HCEC 1CT (cell line): ENCODE data around the gene MRPS10.
A peak's percentile ranks its signal among the peaks of the same experiment; 100 is the strongest.

Experiments
- DNase-seq: peaks from one replicate; pipeline ENCODE4 v3.0.0-alpha.2; 2017

The MRPS10 gene

GRCh38 chr6:42217519-42218367 lies at the start of gene MRPS10:
Gene MRPS10, minus strand, starts transcription at chr6:42217861. Its CDS starts 12 bp downstream, at chr6:42217849.
- peak; percentile 96 for DNase-seq

- DNase-seq = no peak
Observed at GRCh38 chr6:42266538-42266937, 48.9 kb upstream of the MRPS10 start.

GRCh38 chr6:42264852-42265390 lies 47.3 kb upstream of the MRPS10 start:
- DNase-seq = no peak

GRCh38 chr6:42264162-42264851 lies 46.6 kb upstream of the MRPS10 start:
- no peak for DNase-seq

GRCh38 chr6:42263165-42263728 lies 45.6 kb upstream of the MRPS10 start:
- DNase-seq = no peak

GRCh38 chr6:42260972-42261371 lies 43.3 kb upstream of the MRPS10 start:
- no peak for DNase-seq

GRCh38 chr6:42260396-42260888 lies 42.8 kb upstream of the MRPS10 start:
- no peak for DNase-seq

- no peak for DNase-seq
Observed at GRCh38 chr6:42259841-42260395, 42.3 kb upstream of the MRPS10 start.

- DNase-seq = no peak
Observed at GRCh38 chr6:42259286-42259685, 41.6 kb upstream of the MRPS10 start.

GRCh38 chr6:42257614-42258013 lies 40.0 kb upstream of the MRPS10 start:
- DNase-seq = no peak

- no peak for DNase-seq
Observed at GRCh38 chr6:42257063-42257462, 39.4 kb upstream of the MRPS10 start.

- no peak for DNase-seq
Observed at GRCh38 chr6:42255050-42255449, 37.4 kb upstream of the MRPS10 start.

- no peak for DNase-seq
Observed at GRCh38 chr6:42254505-42254904, 36.8 kb upstream of the MRPS10 start.

- DNase-seq = no peak
Observed at GRCh38 chr6:42251911-42252637, 34.4 kb upstream of the MRPS10 start.

- DNase-seq = no peak
Observed at GRCh38 chr6:42251500-42251899, 33.8 kb upstream of the MRPS10 start.

GRCh38 chr6:42250274-42250931 lies 32.7 kb upstream of the MRPS10 start:
- no peak for DNase-seq

- no peak for DNase-seq
Observed at GRCh38 chr6:42249279-42249678, 31.6 kb upstream of the MRPS10 start.

GRCh38 chr6:42243046-42243445 lies 25.4 kb upstream of the MRPS10 start:
- no peak for DNase-seq

- DNase-seq = no peak
Observed at GRCh38 chr6:42241915-42242314, 24.3 kb upstream of the MRPS10 start.

GRCh38 chr6:42239736-42240375 lies 22.2 kb upstream of the MRPS10 start:
- peak; percentile 33 for DNase-seq

- no peak for DNase-seq
Observed at GRCh38 chr6:42239333-42239732, 21.7 kb upstream of the MRPS10 start.
